SK-N-SH (cell line): ENCODE measurements around the gene PRKN. TPM values are rescaled to one million over a fixed set of nuclear protein-coding genes. Genes with fewer than 3 reads are reported as not detected.

Experiments used
- CTCF ChIA-PET: fragments of 300-600, 350-600 bp; formaldehyde crosslinking; extraction: SDS; loops from one replicate; lab custom pipeline; 2021; lab: Yijun Ruan, JAX
- POLR2A ChIA-PET: fragments of 350-600 bp; sonication (Branson Sonifier 250); formaldehyde crosslinking; extraction: SDS; loops from one replicate; lab custom pipeline; 2020; ENCODE audit warnings: antibody characterized with exemption, inconsistent platforms; lab: Yijun Ruan, JAX
- DNase-seq: peaks from one replicate; pipeline ENCODE4 v3.0.0; 2012
- H2AFZ ChIP-seq: fragments of 200-600 bp; sonication (generic); 2 replicates; pipeline ENCODE4 v1.8.1; 2016; ENCODE audit warnings: antibody characterized with exemption, mild to moderate bottlenecking, low read depth
- H3F3A ChIP-seq: fragments of 200-600 bp; sonication (generic); replicated peaks from 2 replicates; pipeline ENCODE3; 2016; ENCODE audit warnings: antibody characterized with exemption, mild to moderate bottlenecking; ENCODE audit not compliant: insufficient read depth
- H3K27ac ChIP-seq, 2 experiments: fragments of 200-500 bp in 1 of 2; fragments of 200-600 bp in 1 of 2; sonication (Bioruptor generic) in 1 of 2; sonication (generic), shearing (Covaris generic) in 1 of 2; 2 replicates each; pipeline versions ENCODE4 v1.5.1 to v1.6.1; 2014 to 2016; ENCODE audit warnings: low read depth in 2 of 2, inconsistent platforms in 1 of 2, low read length in 1 of 2, mild to moderate bottlenecking in 1 of 2, mixed read lengths in 1 of 2
- H3K27me3 ChIP-seq: fragments of 200-600 bp; sonication (generic), shearing (Covaris generic); 2 replicates; pipeline ENCODE4 v1.6.1; 2016; ENCODE audit warnings: mixed run types; ENCODE audit not compliant: insufficient read depth
- H3K36me3 ChIP-seq, 2 experiments: fragments of 200-500 bp in 1 of 2; fragments of 200-600 bp in 1 of 2; sonication (Bioruptor generic) in 1 of 2; sonication (generic) in 1 of 2; replicated peaks in 1 of 2; 2 replicates each; pipeline versions ENCODE3 to v1.5.1; 2014 to 2016; ENCODE audit warnings: low read length in 1 of 2, mild to moderate bottlenecking in 1 of 2; ENCODE audit not compliant: insufficient read depth in 2 of 2, control insufficient read depth in 1 of 2
- H3K4me1 ChIP-seq, 2 experiments: fragments of 200-500 bp in 1 of 2; fragments of 200-600 bp in 1 of 2; sonication (Bioruptor generic) in 1 of 2; sonication (generic), shearing (Covaris generic) in 1 of 2; 2 replicates each; pipeline versions ENCODE4 v1.5.1 to v1.6.1; 2014 to 2016; ENCODE audit warnings: low read depth in 1 of 2, low read length in 1 of 2, mixed run types in 1 of 2; ENCODE audit not compliant: insufficient read depth in 2 of 2, control insufficient read depth in 1 of 2
- H3K4me2 ChIP-seq: fragments of 200-600 bp; sonication (generic), shearing (Covaris generic); 2 replicates; pipeline ENCODE4 v1.6.1; 2017; ENCODE audit warnings: mixed run types
- H3K4me3 ChIP-seq, 2 experiments: fragments of 200-500 bp in 1 of 2; fragments of 200-600 bp in 1 of 2; sonication (Bioruptor generic) in 1 of 2; sonication (generic), shearing (Covaris generic) in 1 of 2; 2 replicates each; pipeline versions ENCODE4 v1.5.1 to v1.8.1; 2014 to 2016; ENCODE audit warnings: low read depth in 2 of 2, inconsistent platforms in 1 of 2, low read length in 1 of 2, mild to moderate bottlenecking in 1 of 2, mixed read lengths in 1 of 2, moderate library complexity in 1 of 2
- H3K79me2 ChIP-seq: fragments of 200-600 bp; sonication (generic); 2 replicates; pipeline ENCODE4 v1.8.1; 2017; ENCODE audit warnings: mild to moderate bottlenecking; ENCODE audit not compliant: insufficient read depth
- H3K9ac ChIP-seq: fragments of 200-600 bp; sonication (generic); 2 replicates; pipeline ENCODE4 v1.6.1; 2017; ENCODE audit warnings: mixed run types
- H3K9me2 ChIP-seq: fragments of 200-600 bp; sonication (generic); 2 replicates; pipeline ENCODE4 v1.6.1; 2017; ENCODE audit warnings: mixed run types
- H3K9me3 ChIP-seq: fragments of 200-600 bp; sonication (generic); 2 replicates; pipeline ENCODE4 v1.6.1; 2017; ENCODE audit warnings: mixed run types, mild to moderate bottlenecking, moderate library complexity
- H4K20me1 ChIP-seq: fragments of 200-600 bp; sonication (generic); 2 replicates; pipeline ENCODE4 v1.6.1; 2017; ENCODE audit warnings: mild to moderate bottlenecking, mixed run types; ENCODE audit not compliant: insufficient read depth
- EP300 ChIP-seq, 2 experiments: IDR thresholded peaks; 2 replicates each; pipeline versions ENCODE4 v1.4.0 to v1.6.1; 2012; ENCODE audit warnings: borderline replicate concordance in 1 of 2, low read depth in 1 of 2, low read length in 1 of 2
- EZH2phosphoT487 ChIP-seq: fragments of 200-600 bp; sonication (generic); IDR thresholded peaks from 2 replicates; pipeline ENCODE4 v1.6.1; 2017; ENCODE audit warnings: low read depth, mixed run types, mild to moderate bottlenecking, antibody characterized with exemption, moderate library complexity, borderline replicate concordance
- FOSL2 ChIP-seq: IDR thresholded peaks from 2 replicates; pipeline ENCODE4 v1.4.0; 2012; ENCODE audit warnings: low read depth, mild to moderate bottlenecking, moderate library complexity, borderline replicate concordance
- FOXM1 ChIP-seq: IDR thresholded peaks from 2 replicates; pipeline ENCODE4 v1.4.0; 2012; ENCODE audit warnings: low read depth, mild to moderate bottlenecking
- GATA2 ChIP-seq: sonication (generic); formaldehyde crosslinking; IDR thresholded peaks from 2 replicates; pipeline ENCODE4 v1.5.0; 2020; ENCODE audit warnings: mild to moderate bottlenecking, missing genetic modification reagents
- JUND ChIP-seq: IDR thresholded peaks from 2 replicates; pipeline ENCODE4 v1.4.0; 2012
- MXI1 ChIP-seq: IDR thresholded peaks from 2 replicates; pipeline ENCODE4 v1.6.1; 2012; ENCODE audit warnings: mild to moderate bottlenecking, low read depth, low read length, improper control_type of control experiment
- NFIC ChIP-seq: IDR thresholded peaks from 2 replicates; pipeline ENCODE4 v1.4.0; 2012; ENCODE audit warnings: borderline replicate concordance
- NRF1 ChIP-seq: IDR thresholded peaks from 2 replicates; pipeline ENCODE4 v1.6.1; 2012; ENCODE audit warnings: low read depth, mild to moderate bottlenecking, low read length
- RAD21 ChIP-seq: IDR thresholded peaks from 2 replicates; pipeline ENCODE4 v1.6.1; 2012; ENCODE audit warnings: mild to moderate bottlenecking, low read length
- RFX5 ChIP-seq: IDR thresholded peaks from 2 replicates; pipeline ENCODE4 v1.6.1; 2012; ENCODE audit warnings: mild to moderate bottlenecking, improper control_type of control experiment, low read length
- SIN3A ChIP-seq: IDR thresholded peaks from 2 replicates; pipeline ENCODE4 v1.6.1; 2012; ENCODE audit warnings: low read depth, mild to moderate bottlenecking, low read length, moderate library complexity, borderline replicate concordance
- SMC3 ChIP-seq: IDR thresholded peaks from 2 replicates; pipeline ENCODE4 v1.6.1; 2012; ENCODE audit warnings: low read depth, low read length, improper control_type of control experiment
- WGBS: methylation state at CpG from one replicate; pipeline ENCODE4 v1.1.6; 2017; ENCODE audit warnings: low lambda C conversion rate; 5-methylcytosine and 5-hydroxymethylcytosine counted together
- polyA plus RNA-seq, 3 experiments: library from polyadenylated mRNA; depleted of rRNA; stranded (reverse); fragments of >200 nt; gene quantifications; 2 replicates each; pipeline ENCODE4 v1.2.3, GENCODE V29; 2012
- TF ChIP-seq, protein P1 (sequence below): IDR thresholded peaks from 2 replicates; pipeline ENCODE4 v1.6.1; 2012; ENCODE audit warnings: mild to moderate bottlenecking, low read depth, low read length, moderate library complexity
- TF ChIP-seq, protein P2 (sequence below): IDR thresholded peaks from 2 replicates; pipeline ENCODE4; 2012
- TF ChIP-seq, protein P3 (sequence below): IDR thresholded peaks from 2 replicates; pipeline ENCODE4 v1.4.0; 2012; ENCODE audit warnings: low read depth

PRKN gene
- polyA plus RNA-seq, 1 of the 3 experiments (the other 2 are of a cell fraction), result 0.76 TPM

DNA sequence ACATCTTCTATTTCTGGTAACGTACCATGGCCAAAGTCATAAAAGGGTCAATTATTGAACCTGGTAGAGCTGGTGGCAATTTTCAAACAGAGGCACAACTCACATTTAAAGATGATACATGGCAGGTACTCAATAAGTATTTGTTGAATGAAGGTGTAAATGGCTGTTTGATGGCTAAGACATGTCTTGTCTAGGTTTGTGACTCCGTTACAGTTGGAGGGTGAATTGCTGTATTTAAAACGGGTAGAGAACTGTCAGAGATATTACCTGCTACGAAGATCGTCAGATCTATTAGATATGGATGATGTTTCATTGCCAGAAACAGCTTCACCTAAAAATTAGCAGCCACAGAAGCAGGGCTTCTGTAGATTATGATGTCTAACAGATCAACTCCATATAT lies 601.9 kb downstream of the PRKN start:
- Histone ChIP-seq H3K4me1 (no peaks in the 10 kb centered on the region), H3K79me2 (no peaks in the 10 kb centered on the region), H3K4me2 (no peak overlapping the region), H3K27me3 (no peaks in the 10 kb centered on the region), H3K9me2 (no peaks in the 10 kb centered on the region), H3K9me3 (peaks cover 4% of the 10 kb centered on the region; the same call in 1 of the 2 replicates), H3K4me3 (no peak overlapping the region), H2AFZ (no peak overlapping the region), H3F3A (no peaks in the 10 kb centered on the region)
- DNase-seq, result no peak
- WGBS, result 32% methylated on average over 5 of the region's 5 CpGs
- TF ChIP-seq FOSL2, result no peak
- TF ChIP-seq, protein P1, sequence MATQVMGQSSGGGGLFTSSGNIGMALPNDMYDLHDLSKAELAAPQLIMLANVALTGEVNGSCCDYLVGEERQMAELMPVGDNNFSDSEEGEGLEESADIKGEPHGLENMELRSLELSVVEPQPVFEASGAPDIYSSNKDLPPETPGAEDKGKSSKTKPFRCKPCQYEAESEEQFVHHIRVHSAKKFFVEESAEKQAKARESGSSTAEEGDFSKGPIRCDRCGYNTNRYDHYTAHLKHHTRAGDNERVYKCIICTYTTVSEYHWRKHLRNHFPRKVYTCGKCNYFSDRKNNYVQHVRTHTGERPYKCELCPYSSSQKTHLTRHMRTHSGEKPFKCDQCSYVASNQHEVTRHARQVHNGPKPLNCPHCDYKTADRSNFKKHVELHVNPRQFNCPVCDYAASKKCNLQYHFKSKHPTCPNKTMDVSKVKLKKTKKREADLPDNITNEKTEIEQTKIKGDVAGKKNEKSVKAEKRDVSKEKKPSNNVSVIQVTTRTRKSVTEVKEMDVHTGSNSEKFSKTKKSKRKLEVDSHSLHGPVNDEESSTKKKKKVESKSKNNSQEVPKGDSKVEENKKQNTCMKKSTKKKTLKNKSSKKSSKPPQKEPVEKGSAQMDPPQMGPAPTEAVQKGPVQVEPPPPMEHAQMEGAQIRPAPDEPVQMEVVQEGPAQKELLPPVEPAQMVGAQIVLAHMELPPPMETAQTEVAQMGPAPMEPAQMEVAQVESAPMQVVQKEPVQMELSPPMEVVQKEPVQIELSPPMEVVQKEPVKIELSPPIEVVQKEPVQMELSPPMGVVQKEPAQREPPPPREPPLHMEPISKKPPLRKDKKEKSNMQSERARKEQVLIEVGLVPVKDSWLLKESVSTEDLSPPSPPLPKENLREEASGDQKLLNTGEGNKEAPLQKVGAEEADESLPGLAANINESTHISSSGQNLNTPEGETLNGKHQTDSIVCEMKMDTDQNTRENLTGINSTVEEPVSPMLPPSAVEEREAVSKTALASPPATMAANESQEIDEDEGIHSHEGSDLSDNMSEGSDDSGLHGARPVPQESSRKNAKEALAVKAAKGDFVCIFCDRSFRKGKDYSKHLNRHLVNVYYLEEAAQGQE, result no peak
- TF ChIP-seq, protein P2, sequence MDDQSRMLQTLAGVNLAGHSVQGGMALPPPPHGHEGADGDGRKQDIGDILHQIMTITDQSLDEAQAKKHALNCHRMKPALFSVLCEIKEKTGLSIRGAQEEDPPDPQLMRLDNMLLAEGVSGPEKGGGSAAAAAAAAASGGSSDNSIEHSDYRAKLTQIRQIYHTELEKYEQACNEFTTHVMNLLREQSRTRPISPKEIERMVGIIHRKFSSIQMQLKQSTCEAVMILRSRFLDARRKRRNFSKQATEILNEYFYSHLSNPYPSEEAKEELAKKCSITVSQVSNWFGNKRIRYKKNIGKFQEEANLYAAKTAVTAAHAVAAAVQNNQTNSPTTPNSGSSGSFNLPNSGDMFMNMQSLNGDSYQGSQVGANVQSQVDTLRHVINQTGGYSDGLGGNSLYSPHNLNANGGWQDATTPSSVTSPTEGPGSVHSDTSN, result no peak
- no peak for TF ChIP-seq FOXM1
- TF ChIP-seq GATA2 (CRISPR knock-in tag), result no peak
- TF ChIP-seq NFIC, result no peak
- TF ChIP-seq SIN3A, result no peak
- no peak for TF ChIP-seq EP300 (IDR thresholded peaks at IDR 0.05; ENCODE audit: borderline replicate concordance in 1 of 2, low read depth in 1 of 2, low read length in 1 of 2)
- TF ChIP-seq, all 33 proteins: peak for 0
- ChIA-PET POLR2A (no interaction called here), CTCF (interaction anchor here (1.8 kb wide), 1 partner anchor 10 kb away, joined by 4 read pairs; no protein-coding TSS in a partner anchor)
- H4K20me1 ChIP-seq, result no peaks in the 10 kb centered on the region
- H3K36me3 ChIP-seq, result no peaks in the 10 kb centered on the region
- no peak overlapping the region for H3K9ac ChIP-seq
- no peak overlapping the region for H3K27ac ChIP-seq

DNA sequence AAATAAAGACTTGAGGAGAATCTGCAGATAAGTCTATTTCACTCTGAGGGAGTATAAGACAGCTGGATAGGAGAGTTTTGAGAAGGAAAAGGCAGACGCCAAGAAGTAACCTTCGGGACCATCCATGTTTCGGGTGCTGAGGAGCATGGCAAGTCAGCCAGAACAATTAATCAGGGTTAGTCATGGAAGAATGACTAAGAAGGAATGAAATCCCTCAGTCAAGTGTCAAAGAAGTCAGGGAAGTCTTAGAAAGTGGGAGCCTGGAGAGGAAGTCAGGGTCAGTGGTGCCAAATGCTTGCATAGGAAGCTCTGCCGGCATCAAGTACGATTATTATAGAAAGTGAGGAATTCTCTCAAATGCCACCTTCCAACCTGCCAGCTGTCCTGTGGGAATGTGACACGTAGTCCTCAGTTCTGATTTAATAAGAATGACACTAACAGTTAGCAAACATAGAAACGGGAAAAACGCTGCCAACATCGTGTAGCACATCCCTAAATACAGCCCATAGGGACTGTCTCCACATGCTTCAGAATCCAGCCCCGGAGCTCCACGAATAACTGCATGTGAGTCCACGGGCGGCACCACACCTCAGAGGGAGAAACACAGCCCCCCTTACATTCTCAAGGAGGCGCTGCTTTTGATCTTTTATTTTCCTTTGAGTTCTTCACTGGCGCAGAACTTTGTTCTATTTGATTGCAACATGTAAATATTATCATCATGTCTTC lies 602.7 kb downstream of the PRKN start:
- Histone ChIP-seq H3K36me3 (no peaks in the 10 kb centered on the region), H3K9me3 (peaks cover 4% of the 10 kb centered on the region; the same call in 1 of the 2 replicates), H2AFZ (no peak overlapping the region), H4K20me1 (no peaks in the 10 kb centered on the region), H3F3A (no peaks in the 10 kb centered on the region), H3K4me1 (no peaks in the 10 kb centered on the region), H3K9me2 (no peaks in the 10 kb centered on the region), H3K4me3 (no peak overlapping the region), H3K9ac (no peak overlapping the region), H3K27me3 (no peaks in the 10 kb centered on the region), H3K27ac (no peak overlapping the region), H3K4me2 (no peak overlapping the region), H3K79me2 (no peaks in the 10 kb centered on the region)
- no peak for DNase-seq
- 53% methylated on average over 15 of the region's 15 CpGs for WGBS
- POLR2A ChIA-PET, result no interaction called here
- TF ChIP-seq FOSL2 (no peak), RFX5 (no peak), SMC3 (no peak), RAD21 (no peak), MXI1 (no peak), SIN3A (no peak), EZH2phosphoT487 (no peak), JUND (no peak), FOXM1 (no peak), NRF1 (no peak)
- TF ChIP-seq, protein P3, sequence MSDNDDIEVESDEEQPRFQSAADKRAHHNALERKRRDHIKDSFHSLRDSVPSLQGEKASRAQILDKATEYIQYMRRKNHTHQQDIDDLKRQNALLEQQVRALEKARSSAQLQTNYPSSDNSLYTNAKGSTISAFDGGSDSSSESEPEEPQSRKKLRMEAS, result no peak
- TF ChIP-seq, protein P2, result no peak
- CTCF ChIA-PET, result interaction anchor here (1.8 kb wide), 1 partner anchor 9 kb away, joined by 4 read pairs; no protein-coding TSS in a partner anchor
